Stomach smooth muscle (tissue), 2 donors: ENCODE results near the gene SLC9B1.
"Not testable (repeated sequence)": the region's sequence is repeated elsewhere in the genome, so short reads cannot be mapped to it uniquely, and the experiment has no call there.

Experiments used
- H3K27ac ChIP-seq: one replicate; pipeline ENCODE4 v1.7.0; 2013; ENCODE audit warnings: mild to moderate bottlenecking, low read length, inconsistent platforms
- H3K27me3 ChIP-seq, 2 donors: one replicate each; pipeline ENCODE4 v1.7.0; 2013; ENCODE audit warnings: low read length in 2 of 2; ENCODE audit not compliant: insufficient read depth in 2 of 2, control insufficient read depth in 1 of 2
- H3K36me3 ChIP-seq, 2 donors: one replicate each; pipeline ENCODE4 v1.7.0; 2013; ENCODE audit warnings: low read length in 2 of 2; ENCODE audit not compliant: control insufficient read depth in 2 of 2, insufficient read depth in 2 of 2
- H3K4me1 ChIP-seq: one replicate; pipeline ENCODE4 v1.7.0; 2013; ENCODE audit warnings: low read length; ENCODE audit not compliant: control insufficient read depth, insufficient read depth
- H3K4me3 ChIP-seq, 2 donors: one replicate each; pipeline ENCODE4 v1.7.0; 2013; ENCODE audit warnings: low read length in 2 of 2
- H3K9ac ChIP-seq, 2 donors: one replicate each; pipeline ENCODE4 v1.7.0; 2013; ENCODE audit warnings: low read length in 2 of 2, mild to moderate bottlenecking in 1 of 2
- H3K9me3 ChIP-seq, 2 donors: one replicate each; pipeline ENCODE4 v1.7.0; 2013; ENCODE audit warnings: low read length in 2 of 2; ENCODE audit not compliant: control insufficient read depth in 2 of 2
- donor health status: healthy.
- donor health status: Pancreatic carcinoma.

SLC9B1 gene

DNA sequence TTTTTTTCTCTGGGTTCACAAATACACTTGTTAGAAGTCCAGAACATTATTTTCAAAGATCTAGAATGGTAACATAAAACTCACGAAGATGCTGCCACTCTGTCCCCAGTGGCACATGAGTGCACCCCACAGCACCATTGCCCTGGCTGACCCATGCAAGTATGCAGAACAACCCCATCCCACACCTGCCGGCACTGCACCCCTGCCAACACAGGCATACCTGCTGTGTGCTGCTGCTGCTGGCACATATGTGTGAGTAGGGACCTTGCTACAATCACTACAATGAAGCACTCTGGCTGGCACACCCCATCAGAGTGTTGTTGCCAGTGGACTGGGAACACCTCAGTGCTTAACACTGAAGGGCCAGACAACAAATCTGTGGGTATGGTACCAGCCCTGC, 83.8 kb downstream of the SLC9B1 start:
- H3K27ac ChIP-seq: no peak overlapping the region
- no peaks in the 10 kb centered on the region for H3K27me3 ChIP-seq
- H3K9me3 ChIP-seq: no peaks in the 10 kb centered on the region
- no peak overlapping the region for H3K4me3 ChIP-seq
- H3K9ac ChIP-seq: no peak overlapping the region
- H3K36me3 ChIP-seq: no peaks in the 10 kb centered on the region
- no peaks in the 10 kb centered on the region for H3K4me1 ChIP-seq

- H3K4me1 ChIP-seq, H3K9me3 ChIP-seq, H3K4me3 ChIP-seq, H3K27me3 ChIP-seq, H3K36me3 ChIP-seq, H3K27ac ChIP-seq, H3K9ac ChIP-seq: not testable (repeated sequence)
Measured at GRCh38 chr4:102919697-102920096, 99.8 kb downstream of the SLC9B1 start.

DNA sequence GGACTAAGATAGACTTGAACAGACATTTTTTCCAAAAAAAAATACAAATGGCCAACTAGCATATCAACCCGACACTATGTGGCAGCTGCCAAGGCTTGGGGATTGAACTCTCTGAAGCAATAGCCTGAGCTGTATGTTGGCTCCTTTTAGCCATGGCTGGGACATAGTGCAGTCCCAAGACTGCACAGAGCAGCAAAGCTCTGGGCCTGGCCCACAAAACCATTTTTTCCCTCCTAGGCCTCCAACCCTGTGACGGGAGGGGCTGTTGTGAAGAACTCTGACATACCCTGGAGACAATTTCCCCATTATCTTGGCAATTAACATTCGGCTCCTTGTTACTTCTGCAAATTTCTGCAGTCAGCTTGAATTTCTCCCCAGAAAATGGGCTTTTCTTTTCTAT, 100.6 kb downstream of the SLC9B1 start:
- Histone ChIP-seq H3K27me3 (no peaks in the 10 kb centered on the region), H3K4me3 (no peak overlapping the region), H3K4me1 (no peaks in the 10 kb centered on the region), H3K9me3 (no peaks in the 10 kb centered on the region), H3K27ac (no peak overlapping the region), H3K9ac (no peak overlapping the region), H3K36me3 (no peaks in the 10 kb centered on the region)

GRCh38 chr4:102901804-102902203, 117.7 kb downstream of the SLC9B1 start:
- no peaks in the 10 kb centered on the region for H3K9me3 ChIP-seq

GRCh38 chr4:102897610-102898009, 121.9 kb downstream of the SLC9B1 start:
- H3K4me3 ChIP-seq, H3K4me1 ChIP-seq, H3K27ac ChIP-seq, H3K9me3 ChIP-seq, H3K27me3 ChIP-seq, H3K9ac ChIP-seq, H3K36me3 ChIP-seq: not testable (repeated sequence)

More at GRCh38 chr4:102901804-102902203, 117.7 kb downstream of the SLC9B1 start:
- no peaks in the 10 kb centered on the region for H3K4me1 ChIP-seq
- no peaks in the 10 kb centered on the region for H3K27me3 ChIP-seq
- H3K27ac ChIP-seq: no peak overlapping the region
- no peaks in the 10 kb centered on the region for H3K36me3 ChIP-seq
- H3K9ac ChIP-seq: no peak overlapping the region
- H3K4me3 ChIP-seq: no peak overlapping the region

GRCh38 chr4:102896547-102896946, 123.0 kb downstream of the SLC9B1 start:
- not testable (repeated sequence) for H3K36me3 ChIP-seq

DNA sequence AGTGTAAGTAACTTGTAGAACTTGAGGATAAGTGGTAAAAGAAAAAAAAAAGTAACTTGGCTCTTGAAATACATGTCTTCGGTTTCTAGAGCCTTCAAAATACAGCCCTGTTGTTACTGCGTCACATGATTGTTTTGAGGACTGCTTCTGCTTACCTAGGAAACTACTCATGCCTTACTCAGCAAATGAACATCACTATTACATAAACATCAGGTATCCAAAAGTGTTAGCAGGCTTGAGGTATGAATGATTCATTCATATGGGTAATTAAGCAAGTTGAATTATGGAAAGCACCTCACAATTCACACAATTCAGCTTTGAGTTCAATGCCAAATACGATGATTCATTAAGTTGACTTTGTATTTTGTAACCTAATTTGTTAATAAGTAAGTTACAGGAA, 129.6 kb downstream of the SLC9B1 start:
- H3K4me3 ChIP-seq, H3K9me3 ChIP-seq, H3K9ac ChIP-seq, H3K27me3 ChIP-seq, H3K27ac ChIP-seq, H3K36me3 ChIP-seq, H3K4me1 ChIP-seq: not testable (repeated sequence)

More at GRCh38 chr4:102896547-102896946, 123.0 kb downstream of the SLC9B1 start:
- not testable (repeated sequence) for H3K9me3 ChIP-seq, H3K9ac ChIP-seq, H3K4me1 ChIP-seq, H3K27ac ChIP-seq, H3K4me3 ChIP-seq, H3K27me3 ChIP-seq

- not testable (repeated sequence) for H3K27ac ChIP-seq, H3K4me3 ChIP-seq, H3K4me1 ChIP-seq, H3K27me3 ChIP-seq, H3K9ac ChIP-seq, H3K9me3 ChIP-seq, H3K36me3 ChIP-seq
Measured at GRCh38 chr4:102888570-102888969, 130.9 kb downstream of the SLC9B1 start.

- no peaks in the 10 kb centered on the region for H3K36me3 ChIP-seq
- no peak overlapping the region for H3K9ac ChIP-seq
- no peaks in the 10 kb centered on the region for H3K9me3 ChIP-seq
- no peak overlapping the region for H3K27ac ChIP-seq
- no peaks in the 10 kb centered on the region for H3K4me1 ChIP-seq
- H3K27me3 ChIP-seq: no peaks in the 10 kb centered on the region
- H3K4me3 ChIP-seq: no peak overlapping the region
Measured at GRCh38 chr4:102883278-102883677, 136.2 kb downstream of the SLC9B1 start.

DNA sequence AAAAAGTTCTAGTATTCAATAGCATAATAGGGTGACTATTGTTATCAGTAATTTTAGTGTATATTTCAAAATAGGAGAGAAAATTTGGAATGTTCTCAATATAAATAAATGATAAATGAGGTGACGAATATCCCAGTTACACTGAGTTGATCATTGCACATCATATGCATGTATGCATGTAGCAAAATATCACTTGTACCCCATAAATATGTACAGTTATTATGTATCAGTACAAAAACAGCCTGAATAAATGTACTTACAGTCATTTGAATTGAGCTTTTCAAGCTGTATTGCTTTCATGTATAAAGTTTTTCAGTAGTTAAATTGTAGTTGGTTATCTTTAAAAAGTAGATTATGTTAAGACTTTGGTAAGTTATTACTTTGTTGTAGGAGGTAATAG, 138.2 kb downstream of the SLC9B1 start:
- H3K9ac ChIP-seq: no peak overlapping the region
- no peaks in the 10 kb centered on the region for H3K4me1 ChIP-seq
- H3K4me3 ChIP-seq: no peak overlapping the region
- no peaks in the 10 kb centered on the region for H3K36me3 ChIP-seq
- no peak overlapping the region for H3K27ac ChIP-seq
- H3K9me3 ChIP-seq: no peaks in the 10 kb centered on the region
- no peaks in the 10 kb centered on the region for H3K27me3 ChIP-seq

- H3K27ac ChIP-seq: no peak overlapping the region
- peaks cover 0 to 2% of the 10 kb centered on the region in 2 donors for H3K36me3 ChIP-seq
- H3K27me3 ChIP-seq: no peaks in the 10 kb centered on the region
- no peak overlapping the region for H3K4me3 ChIP-seq
- no peak overlapping the region for H3K9ac ChIP-seq
- H3K4me1 ChIP-seq: no peaks in the 10 kb centered on the region
- no peaks in the 10 kb centered on the region for H3K9me3 ChIP-seq
Measured at GRCh38 chr4:102878901-102879300, 140.6 kb downstream of the SLC9B1 start.

DNA sequence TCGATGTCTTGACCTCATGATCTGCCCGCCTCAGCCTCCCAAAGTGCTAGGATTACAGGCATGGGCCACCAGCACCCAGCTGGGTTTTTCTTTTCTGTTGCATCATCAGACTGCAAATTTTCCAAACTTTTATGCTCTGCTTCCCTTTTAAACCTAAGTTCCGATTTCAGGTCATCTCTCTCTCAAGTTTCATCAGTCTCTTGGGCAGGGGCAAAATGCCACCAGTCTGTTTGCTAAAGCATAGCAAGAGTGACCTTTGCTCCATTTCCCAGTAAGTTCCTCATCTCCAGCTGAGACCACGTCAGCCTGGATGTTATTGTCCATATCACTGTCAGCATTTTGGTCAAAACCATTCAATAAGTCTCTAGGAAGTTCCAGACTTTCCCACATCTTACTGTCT, 141.2 kb downstream of the SLC9B1 start:
- H3K27me3 ChIP-seq, H3K9me3 ChIP-seq, H3K36me3 ChIP-seq: not testable (repeated sequence)

More for the DNA sequence above, 141.2 kb downstream of the SLC9B1 start:
- not testable (repeated sequence) for H3K27ac ChIP-seq, H3K4me1 ChIP-seq, H3K9ac ChIP-seq, H3K4me3 ChIP-seq
